ENCODE measurements around the gene ASTN2. TPM values are rescaled to one million over a fixed set of nuclear protein-coding genes. Genes with fewer than 3 reads are reported as not detected.
"Not testable (repeated sequence)": the region's sequence is repeated elsewhere in the genome, so short reads cannot be mapped to it uniquely, and the experiment has no call there.

Gene ASTN2
- total RNA-seq, 1 donor from 2014 or later, result 10.0 TPM

DNA sequence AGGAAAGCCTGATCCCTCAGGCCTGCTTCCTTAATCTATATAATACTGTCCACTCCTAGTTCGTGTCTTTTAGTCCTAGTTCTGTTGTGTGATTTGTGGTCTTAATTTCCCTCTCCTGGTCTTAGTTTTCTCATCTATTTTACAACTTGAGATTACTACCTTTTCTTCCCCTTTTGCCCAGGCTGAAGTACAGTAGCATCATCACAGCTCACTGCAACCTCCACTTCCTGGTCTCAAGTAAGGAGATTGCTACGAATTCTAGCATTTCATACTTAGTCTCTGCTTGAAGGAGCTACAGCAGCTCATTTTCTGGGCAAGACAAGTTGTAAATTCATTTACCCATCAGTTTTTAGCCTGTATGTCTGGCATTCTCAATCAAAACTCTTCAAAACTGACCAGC lies 722.2 kb downstream of the ASTN2 start:
- H3K4me1 Mint-ChIP-seq (ENCODE audit: unreplicated experiment), result peaks cover 14% of the 10 kb centered on the region
- TF ChIP-seq, protein P1, sequence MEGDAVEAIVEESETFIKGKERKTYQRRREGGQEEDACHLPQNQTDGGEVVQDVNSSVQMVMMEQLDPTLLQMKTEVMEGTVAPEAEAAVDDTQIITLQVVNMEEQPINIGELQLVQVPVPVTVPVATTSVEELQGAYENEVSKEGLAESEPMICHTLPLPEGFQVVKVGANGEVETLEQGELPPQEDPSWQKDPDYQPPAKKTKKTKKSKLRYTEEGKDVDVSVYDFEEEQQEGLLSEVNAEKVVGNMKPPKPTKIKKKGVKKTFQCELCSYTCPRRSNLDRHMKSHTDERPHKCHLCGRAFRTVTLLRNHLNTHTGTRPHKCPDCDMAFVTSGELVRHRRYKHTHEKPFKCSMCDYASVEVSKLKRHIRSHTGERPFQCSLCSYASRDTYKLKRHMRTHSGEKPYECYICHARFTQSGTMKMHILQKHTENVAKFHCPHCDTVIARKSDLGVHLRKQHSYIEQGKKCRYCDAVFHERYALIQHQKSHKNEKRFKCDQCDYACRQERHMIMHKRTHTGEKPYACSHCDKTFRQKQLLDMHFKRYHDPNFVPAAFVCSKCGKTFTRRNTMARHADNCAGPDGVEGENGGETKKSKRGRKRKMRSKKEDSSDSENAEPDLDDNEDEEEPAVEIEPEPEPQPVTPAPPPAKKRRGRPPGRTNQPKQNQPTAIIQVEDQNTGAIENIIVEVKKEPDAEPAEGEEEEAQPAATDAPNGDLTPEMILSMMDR (IDR thresholded peaks at IDR 0.05; ENCODE audit: unreplicated experiment), result no peak
- no peak overlapping the region for H3K4me3 Mint-ChIP-seq (ENCODE audit: unreplicated experiment)
- no peak for DNase-seq (ENCODE audit: low spot score)
- H3K36me3 Mint-ChIP-seq (ENCODE audit: low read depth, unreplicated experiment), result no peaks in the 10 kb centered on the region
- no peaks in the 10 kb centered on the region for H3K9me3 Mint-ChIP-seq (ENCODE audit: unreplicated experiment)
- no peak overlapping the region for H3K27ac Mint-ChIP-seq (ENCODE audit: unreplicated experiment)
- peaks cover 6% of the 10 kb centered on the region for H3K27me3 Mint-ChIP-seq (ENCODE audit: unreplicated experiment)

DNA sequence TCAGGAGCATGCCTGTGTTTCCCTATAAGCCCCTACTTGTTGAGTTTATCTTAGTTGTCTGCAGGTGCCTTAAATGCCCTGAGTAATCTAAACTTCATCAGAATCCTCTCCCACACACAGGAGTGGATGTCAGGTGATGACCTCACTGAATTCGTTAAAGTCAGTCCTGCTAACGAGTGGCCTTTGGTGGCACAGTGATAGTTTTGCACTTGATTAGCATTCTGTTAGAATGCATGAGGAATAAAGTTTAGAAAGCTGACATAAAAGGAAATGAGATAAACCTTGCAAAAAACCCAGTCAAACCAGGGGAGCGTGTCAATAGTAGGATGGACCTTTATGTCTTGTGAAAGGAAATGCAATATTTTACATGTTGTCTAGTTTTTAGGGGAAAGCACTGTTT lies 723.2 kb downstream of the ASTN2 start:
- no peaks in the 10 kb centered on the region for H3K9me3 Mint-ChIP-seq (ENCODE audit: unreplicated experiment)
- TF ChIP-seq, protein P1 (IDR thresholded peaks at IDR 0.05; ENCODE audit: unreplicated experiment), result no peak
- H3K27me3 Mint-ChIP-seq (ENCODE audit: unreplicated experiment), result peaks cover 6% of the 10 kb centered on the region
- peaks cover 16% of the 10 kb centered on the region for H3K4me1 Mint-ChIP-seq (ENCODE audit: unreplicated experiment)
- H3K36me3 Mint-ChIP-seq (ENCODE audit: low read depth, unreplicated experiment), result no peaks in the 10 kb centered on the region
- no peak overlapping the region for H3K4me3 Mint-ChIP-seq (ENCODE audit: unreplicated experiment)
- H3K27ac Mint-ChIP-seq (ENCODE audit: unreplicated experiment), result no peak overlapping the region
- DNase-seq (ENCODE audit: low spot score), result no peak

GRCh38 chr9:116690805-116691204 lies 724.1 kb downstream of the ASTN2 start:
- not testable (repeated sequence) for H3K36me3 Mint-ChIP-seq (ENCODE audit: low read depth, unreplicated experiment); H3K4me3 Mint-ChIP-seq (ENCODE audit: unreplicated experiment); DNase-seq (ENCODE audit: low spot score); H3K27me3 Mint-ChIP-seq (ENCODE audit: unreplicated experiment); H3K27ac Mint-ChIP-seq (ENCODE audit: unreplicated experiment); H3K9me3 Mint-ChIP-seq (ENCODE audit: unreplicated experiment)
- peaks cover 19% of the 10 kb centered on the region for H3K4me1 Mint-ChIP-seq (ENCODE audit: unreplicated experiment)

GRCh38 chr9:116689486-116690032 lies 725.3 kb downstream of the ASTN2 start:
- Mint-ChIP-seq H3K27me3 (ENCODE audit: unreplicated experiment) (peaks cover 7% of the 10 kb centered on the region), H3K4me3 (ENCODE audit: unreplicated experiment) (no peak overlapping the region), H3K27ac (ENCODE audit: unreplicated experiment) (no peak overlapping the region), H3K9me3 (ENCODE audit: unreplicated experiment) (no peaks in the 10 kb centered on the region), H3K4me1 (ENCODE audit: unreplicated experiment) (peaks cover 19% of the 10 kb centered on the region), H3K36me3 (ENCODE audit: low read depth, unreplicated experiment) (no peaks in the 10 kb centered on the region)
- no peak for DNase-seq (ENCODE audit: low spot score)
- TF ChIP-seq, protein P1 (IDR thresholded peaks at IDR 0.05; ENCODE audit: unreplicated experiment), result no peak

- Mint-ChIP-seq H3K36me3 (ENCODE audit: low read depth, unreplicated experiment) (no peaks in the 10 kb centered on the region), H3K27me3 (ENCODE audit: unreplicated experiment) (peaks cover 7% of the 10 kb centered on the region), H3K4me3 (ENCODE audit: unreplicated experiment) (peak overlapping the region; percentile 97), H3K4me1 (ENCODE audit: unreplicated experiment) (peaks cover 19% of the 10 kb centered on the region), H3K27ac (ENCODE audit: unreplicated experiment) (no peak overlapping the region), H3K9me3 (ENCODE audit: unreplicated experiment) (no peaks in the 10 kb centered on the region)
- TF ChIP-seq, protein P1 (IDR thresholded peaks at IDR 0.05; ENCODE audit: unreplicated experiment), result no peak
- DNase-seq (ENCODE audit: low spot score), result no peak
Measured at GRCh38 chr9:116688806-116689485, 725.9 kb downstream of the ASTN2 start.
